NT2/D1 (cell line): ENCODE measurements around the gene ABHD17C.

Source experiments
- SUZ12 ChIP-seq: IDR thresholded peaks from 2 replicates; pipeline ENCODE4 v1.6.1; 2011; ENCODE audit not compliant: insufficient read length, insufficient read depth; ENCODE audit errors: extremely low read depth
- YY1 ChIP-seq: IDR thresholded peaks from 2 replicates; pipeline ENCODE4 v1.6.1; 2011; ENCODE audit not compliant: insufficient read length, insufficient read depth
- ZNF274 ChIP-seq: IDR thresholded peaks from 2 replicates; pipeline ENCODE4 v1.6.1; 2011; ENCODE audit warnings: mild to moderate bottlenecking, low read depth, low read length

- no peak for TF ChIP-seq YY1
- no peak for TF ChIP-seq ZNF274
- TF ChIP-seq SUZ12 = no peak
Observed at GRCh38 chr15:80701676-80702311, 6.7 kb downstream of the ABHD17C start.
